Frontal cortex (tissue), 4 donors: ENCODE measurements around the gene MAMDC2. TPM values are rescaled to one million over a fixed set of nuclear protein-coding genes. Genes with fewer than 3 reads are reported as not detected.
"Not testable (repeated sequence)": the region's sequence is repeated elsewhere in the genome, so short reads cannot be mapped to it uniquely, and the experiment has no call there.

ENCODE experiments used
- DNase-seq, 2 donors: peaks; one replicate each; pipeline ENCODE4 v3.0.0; 2012; ENCODE audit warnings: low spot score in 2 of 2
- FAIRE-seq: peaks from 2 replicates; lab custom pipeline; 2012; peaks lifted over from hg19 to GRCh38; lab: Jason Lieb, UNC
- total RNA-seq: library from RNA; depleted of rRNA; stranded (reverse); fragments of >200 nt; gene quantifications from one replicate; pipeline ENCODE4 v1.2.3, GENCODE V29; 2014
- donor health status: control.
- donor health status: control.
- donor health status: control.

MAMDC2 gene
- total RNA-seq, 1 donor from 2014 or later, result 2.0 TPM

DNA sequence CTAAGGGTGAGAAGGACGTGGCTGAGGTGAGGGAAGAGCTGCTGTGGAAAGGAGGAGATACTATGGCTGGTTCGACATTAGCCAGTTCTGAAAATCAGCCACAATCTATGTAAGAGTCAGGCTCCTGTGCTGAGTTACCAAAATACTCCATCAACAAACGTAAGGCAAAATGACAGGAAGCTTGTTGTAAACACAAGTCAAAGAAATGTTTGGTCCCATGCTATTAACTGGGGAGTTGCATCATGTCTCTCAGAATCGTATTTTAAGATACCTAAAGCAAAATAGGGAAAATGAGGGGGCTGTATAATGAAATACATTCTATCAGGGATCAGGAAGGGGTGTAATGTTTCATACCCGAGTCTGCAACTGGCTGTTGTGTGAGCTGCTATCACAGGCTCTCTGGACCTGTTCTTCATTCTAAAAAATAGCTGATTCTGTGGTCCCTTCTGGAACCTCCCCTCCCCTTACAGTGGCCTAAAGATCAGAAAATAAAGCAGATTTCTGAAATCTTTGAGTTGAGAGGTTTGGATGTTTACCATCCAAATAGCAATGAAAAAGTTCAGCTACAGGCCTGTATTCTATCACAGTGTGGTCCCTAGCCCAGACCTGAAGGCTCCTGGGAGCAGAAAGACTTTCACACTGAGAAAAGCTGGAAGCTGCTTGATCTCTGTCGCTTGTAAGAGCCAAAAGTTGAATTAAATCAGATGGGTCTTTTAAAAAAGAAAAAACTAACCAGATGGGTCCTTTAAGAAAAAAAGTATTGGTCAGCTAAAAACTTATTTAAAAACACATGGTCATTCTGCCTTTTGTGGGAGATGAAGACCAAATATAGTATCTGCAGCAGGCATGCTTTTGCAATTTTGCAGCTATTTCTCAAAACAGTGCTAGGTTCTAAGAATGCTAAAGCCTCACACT is 117.3 kb downstream of the MAMDC2 start:
- FAIRE-seq, result no peak
- DNase-seq, result no peak

DNA sequence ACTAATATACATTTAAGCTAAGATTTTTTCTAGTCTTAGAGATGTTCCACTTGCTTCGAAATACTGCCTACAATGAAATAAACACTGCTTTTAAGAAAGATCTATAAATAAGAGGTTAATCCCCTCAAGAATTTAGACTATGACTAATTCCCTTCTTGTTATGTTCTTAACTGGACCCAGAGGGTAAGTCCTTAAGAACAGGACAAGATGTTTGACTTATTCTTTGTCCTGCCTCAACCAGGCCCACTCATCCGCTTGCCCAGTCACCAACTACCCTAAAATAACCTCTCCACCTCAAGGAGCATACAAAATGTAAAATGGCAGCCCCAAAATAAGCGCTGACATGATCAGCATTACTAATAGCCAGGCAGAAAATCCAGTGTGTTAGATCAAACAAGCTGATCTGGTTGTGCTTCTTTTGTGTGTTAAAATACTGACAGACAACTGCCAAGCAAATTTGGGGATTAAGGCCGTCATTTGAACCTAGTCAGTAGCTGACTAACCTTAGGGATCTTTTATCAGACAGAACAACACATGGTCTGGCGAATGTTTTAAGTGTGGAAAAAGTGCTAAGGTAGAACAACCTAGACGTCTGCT is 121.5 kb downstream of the MAMDC2 start:
- no peak for DNase-seq
- no peak for FAIRE-seq

DNA sequence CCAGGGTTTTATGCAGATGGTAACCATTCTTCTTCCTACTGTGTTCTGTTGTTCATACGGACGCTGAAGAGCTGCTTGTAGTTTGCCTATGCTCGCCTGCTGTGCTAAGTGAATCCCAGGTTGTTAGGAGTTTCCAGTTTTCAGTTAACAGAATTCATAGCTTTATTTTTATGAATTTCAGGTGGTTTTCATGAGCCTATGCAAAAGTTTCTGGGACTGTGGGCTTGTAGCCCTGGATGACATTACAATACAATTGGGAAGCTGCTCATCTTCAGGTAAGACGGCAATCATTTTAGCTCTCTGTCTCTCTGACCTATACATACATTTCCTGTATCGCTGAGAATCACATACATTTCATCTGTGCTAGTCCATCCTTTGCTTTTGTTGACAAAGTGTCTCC is 124.9 kb downstream of the MAMDC2 start:
- DNase-seq, result no peak

DNA sequence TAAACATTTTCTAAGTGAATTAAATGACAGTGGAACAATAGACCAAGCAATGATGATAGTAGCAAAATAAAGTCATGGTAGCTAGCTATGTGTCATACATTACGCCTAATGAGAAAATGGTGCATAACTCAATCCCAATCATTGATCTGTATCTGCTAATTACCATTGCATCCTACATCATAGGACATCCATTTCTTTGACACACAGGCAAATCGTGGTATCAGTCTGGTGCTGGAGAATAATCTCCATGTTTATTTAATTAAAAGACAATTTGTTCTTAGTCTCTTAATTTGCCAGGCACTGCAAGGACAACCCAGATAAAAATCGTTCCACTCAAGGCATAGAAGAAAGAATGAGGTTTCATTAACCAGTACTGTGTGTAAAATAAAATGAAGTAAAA is 125.6 kb downstream of the MAMDC2 start:
- DNase-seq, result no peak
- FAIRE-seq, result no peak

More for the DNA sequence above, 124.9 kb downstream of the MAMDC2 start:
- no peak for FAIRE-seq

DNA sequence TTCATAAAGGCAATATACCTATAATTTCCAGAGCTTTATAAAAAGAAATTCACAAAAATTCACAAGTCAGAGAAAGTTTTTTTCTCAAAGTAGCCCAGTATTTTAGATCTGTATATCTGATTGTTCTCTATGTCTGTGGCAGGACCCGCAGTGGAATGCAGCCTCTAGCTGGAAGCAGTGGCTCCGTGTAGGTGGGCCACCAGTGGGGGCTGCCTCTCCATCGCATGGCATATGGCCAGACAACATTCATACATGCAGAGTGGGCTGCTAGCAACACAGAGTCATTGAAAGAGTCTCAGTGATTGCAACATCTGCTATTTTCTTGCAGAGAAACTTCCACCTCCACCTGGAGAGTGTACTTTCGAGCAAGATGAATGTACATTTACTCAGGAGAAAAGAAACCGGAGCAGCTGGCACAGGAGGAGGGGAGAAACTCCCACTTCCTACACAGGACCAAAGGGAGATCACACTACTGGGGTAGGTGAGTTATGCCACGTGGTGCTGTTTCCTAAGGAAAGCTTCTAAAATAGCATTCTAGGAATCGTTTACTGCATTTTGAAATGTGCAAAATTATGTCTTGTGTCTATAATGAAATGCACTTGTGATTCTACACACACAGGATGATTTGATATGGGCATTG is 126.6 kb downstream of the MAMDC2 start:
- FAIRE-seq (no peak), DNase-seq (no peak)

DNA sequence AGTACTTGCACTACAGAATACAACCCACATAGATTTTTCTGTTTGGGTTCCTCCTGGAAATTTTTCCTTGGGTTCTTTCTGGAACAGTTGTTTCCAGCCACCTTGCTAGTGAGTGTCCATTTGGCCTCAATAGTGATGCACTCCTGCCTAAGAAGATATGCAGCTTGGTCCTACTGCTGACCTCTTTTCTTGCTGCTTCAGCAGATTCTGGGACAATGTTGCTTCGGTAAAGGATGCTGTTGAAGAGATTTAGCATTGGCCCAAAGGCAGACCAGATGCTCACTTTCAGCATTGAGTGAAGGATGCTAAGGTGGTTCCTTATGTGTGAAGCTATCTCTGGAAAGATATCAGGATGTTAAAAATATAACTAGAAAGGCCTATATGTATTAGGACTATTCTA is 128.9 kb downstream of the MAMDC2 start:
- FAIRE-seq, result no peak
- no peak for DNase-seq

DNA sequence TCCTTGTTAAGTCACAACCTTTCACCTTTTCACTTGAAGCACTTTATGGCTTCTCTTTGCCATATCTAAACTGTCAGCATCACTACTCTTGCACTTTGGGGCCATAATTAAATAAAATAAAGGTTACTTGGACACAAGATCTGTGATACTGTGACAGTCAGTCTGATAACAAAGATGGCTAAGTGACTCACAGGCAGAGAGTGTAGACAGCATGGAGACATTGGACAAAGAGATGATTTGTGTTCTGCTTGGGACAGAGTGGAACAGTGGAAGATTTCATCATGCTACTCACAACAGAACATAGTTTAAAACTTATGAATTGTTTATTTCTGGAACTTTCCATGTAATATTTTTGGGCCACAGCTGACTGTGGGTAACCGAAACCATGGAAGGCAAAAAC is 133.5 kb downstream of the MAMDC2 start:
- FAIRE-seq, result no peak
- DNase-seq, result no peak

DNA sequence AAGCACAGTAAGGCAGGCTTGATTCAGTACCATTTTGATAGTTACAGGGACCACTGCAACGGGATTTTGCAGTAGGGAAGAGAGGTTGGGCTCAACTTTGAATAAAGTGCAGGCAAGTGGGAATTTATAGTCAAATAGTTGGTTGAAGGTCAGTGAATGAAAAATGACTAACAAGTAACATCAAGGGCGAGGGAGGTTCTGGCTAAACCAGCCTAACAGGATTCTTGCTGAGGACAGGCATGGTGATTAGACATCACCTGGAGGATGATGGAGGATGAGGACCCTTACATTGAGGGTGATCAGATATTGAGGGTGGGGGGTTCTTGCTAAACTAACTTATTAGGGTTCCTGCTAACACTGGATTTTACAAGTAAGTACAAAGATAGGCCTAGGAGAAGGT is 149.1 kb downstream of the MAMDC2 start:
- DNase-seq (no peak), FAIRE-seq (no peak)

DNA sequence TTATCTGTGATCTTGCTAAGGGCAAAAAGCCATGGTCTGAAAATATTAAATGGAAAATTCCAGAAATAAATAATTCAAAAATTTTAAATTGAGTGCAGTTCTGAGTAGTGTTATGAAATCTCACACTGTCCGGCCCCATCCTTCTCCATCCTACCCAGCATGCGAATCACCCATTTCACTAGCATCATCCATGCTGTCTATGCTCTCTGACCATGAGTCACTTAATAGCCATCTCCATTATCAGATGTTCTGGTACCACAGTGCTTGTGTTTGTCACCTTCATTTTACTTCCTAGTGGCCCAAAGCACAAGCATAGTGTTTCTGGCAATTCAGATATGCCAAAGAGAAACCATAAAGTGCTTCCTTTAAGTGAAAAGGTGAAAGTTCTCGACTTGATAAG is 151.8 kb downstream of the MAMDC2 start:
- FAIRE-seq (no peak), DNase-seq (no peak)

DNA sequence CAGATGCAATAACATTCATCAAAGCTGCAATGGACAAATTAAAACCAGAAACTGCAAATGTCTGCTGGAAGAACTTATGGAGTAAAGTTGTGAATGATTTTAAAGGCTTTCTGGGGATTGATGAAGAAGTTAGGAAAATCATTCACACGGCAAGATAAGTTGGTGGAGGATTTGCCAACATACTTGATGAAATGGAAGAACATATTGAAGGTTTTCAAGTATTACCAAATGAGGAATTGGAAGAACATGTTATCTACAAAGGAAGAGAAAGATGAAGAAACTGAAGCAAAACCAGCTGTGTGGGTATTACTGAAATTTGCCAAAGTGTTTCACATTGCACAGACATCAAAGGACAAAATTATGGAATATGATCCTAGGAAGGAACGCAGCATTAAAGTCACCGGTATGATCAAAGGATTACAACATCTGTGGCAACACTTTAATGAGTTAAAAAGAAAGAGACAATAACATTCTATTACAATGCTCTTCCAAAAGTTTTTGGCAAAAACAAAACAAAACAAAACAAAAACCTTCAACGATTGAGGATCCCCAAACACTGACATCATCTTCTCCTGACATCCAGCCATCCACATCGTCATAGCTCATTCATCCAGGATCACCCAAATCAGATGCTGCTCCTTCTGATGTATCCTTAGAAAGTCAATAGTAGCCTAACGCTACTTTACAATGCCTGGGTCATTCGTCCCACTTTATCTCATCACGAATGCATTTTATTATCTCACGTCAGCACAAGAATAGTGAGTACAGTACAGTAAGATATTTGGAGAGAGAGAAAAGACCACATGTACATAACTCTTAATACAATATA is 153.8 kb downstream of the MAMDC2 start:
- FAIRE-seq (no peak), DNase-seq (no peak)

DNA sequence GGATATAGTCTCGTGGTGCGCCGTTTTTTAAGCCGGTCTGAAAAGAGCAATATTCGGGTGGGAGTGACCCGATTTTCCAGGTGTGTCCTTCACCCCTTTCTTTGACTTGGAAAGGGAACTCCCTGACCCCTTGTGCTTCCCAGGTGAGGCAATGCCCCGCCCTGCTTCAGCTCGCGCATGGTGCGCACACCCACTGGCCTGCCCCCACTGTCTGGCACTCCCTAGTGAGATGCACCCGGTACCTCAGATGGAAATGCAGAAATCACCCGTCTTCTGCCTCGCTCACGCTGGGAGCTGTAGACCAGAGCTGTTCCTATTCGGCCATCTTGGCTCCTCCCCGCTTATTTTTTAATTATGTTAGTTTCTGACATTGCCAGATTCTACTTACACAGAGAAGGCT is 161.1 kb downstream of the MAMDC2 start:
- FAIRE-seq, DNase-seq: not testable (repeated sequence)

DNA sequence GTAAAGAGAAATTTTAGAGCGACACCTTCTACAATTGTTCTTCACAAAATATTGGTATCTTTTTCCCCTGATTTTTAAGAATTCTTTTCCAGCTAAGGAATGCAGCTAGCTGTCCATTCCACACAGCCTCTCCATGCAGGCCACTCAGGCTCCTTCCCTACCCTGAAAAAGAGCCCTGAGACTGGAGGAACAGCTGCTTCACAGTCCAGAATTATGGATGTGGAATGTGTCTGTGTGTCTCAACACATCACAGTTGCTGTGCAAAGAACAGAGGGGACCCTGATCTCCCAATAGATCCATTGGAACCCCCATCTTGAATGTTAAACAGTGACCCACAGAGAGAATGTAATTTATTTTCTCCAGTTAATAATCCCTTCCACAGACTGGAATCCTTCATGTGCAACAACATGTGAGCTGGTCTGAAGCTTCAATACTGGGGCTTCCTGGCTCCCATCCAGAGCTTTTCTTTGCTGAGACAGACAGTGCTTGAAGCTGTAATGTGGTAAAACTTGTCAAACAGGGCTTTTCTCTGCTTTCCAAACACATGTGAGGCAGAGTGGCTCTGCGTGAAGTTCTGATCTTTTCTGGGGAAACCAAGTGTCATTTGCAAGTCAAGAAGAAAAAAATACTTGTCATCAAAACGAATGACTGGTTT is 161.8 kb downstream of the MAMDC2 start:
- DNase-seq (no peak), FAIRE-seq (no peak)

DNA sequence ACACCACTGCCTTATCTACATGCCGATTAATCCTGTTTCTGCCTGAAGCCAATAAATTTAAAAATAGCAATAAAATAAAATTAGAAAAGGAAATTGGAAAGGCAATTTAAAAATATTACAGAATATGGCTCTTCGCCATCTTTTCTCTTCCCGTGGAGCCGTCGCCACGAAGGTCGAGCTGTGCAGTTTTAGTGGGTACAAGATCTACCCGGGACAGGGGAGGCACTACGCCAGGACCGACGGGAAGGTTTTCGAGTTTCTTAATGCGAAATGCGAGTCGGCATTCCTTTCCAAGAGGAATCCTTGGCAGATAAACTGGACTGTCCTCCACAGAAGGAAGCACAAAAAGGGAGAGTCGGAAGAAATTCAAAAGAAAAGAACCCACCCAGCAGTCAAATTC is 173.4 kb downstream of the MAMDC2 start:
- FAIRE-seq (no peak), DNase-seq (no peak)

DNA sequence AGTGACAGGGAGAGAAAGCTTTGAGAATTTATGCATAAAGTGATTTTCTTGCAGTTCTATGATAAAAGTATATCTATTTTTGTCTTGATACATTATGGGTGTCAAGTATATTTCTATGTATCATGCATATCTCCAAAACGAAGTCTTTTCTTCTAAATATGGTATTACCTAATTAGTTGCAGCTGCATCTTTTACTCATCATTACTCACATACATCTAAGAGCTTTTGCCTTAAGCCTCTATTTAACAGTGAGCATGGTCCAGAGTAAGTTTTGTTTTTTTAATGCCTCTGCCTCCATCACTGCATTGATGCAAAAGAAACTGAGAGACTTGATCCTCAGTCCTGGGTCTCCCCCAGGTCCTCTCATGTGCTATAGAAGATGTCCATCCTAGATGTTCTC is 175.1 kb downstream of the MAMDC2 start:
- DNase-seq, result no peak
- no peak for FAIRE-seq

DNA sequence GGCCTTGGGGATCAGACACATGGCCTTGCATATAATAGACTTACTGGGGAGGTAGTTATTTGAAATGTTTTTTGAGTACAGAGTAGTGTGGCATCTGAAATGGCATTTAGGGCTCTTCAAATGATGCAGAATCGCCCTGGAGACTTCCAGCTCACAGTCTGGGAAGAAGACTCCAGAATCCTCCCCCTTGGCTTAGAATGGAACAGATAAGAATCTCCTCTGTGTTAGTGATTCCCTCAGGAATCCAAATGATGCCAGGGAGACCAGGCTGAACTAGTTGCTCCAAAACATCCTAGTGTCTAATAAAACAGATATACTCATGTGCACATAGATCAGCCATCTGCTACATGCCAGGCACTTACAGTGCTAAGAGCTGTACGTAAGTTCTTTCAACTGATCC is 176.6 kb downstream of the MAMDC2 start:
- DNase-seq, result no peak

DNA sequence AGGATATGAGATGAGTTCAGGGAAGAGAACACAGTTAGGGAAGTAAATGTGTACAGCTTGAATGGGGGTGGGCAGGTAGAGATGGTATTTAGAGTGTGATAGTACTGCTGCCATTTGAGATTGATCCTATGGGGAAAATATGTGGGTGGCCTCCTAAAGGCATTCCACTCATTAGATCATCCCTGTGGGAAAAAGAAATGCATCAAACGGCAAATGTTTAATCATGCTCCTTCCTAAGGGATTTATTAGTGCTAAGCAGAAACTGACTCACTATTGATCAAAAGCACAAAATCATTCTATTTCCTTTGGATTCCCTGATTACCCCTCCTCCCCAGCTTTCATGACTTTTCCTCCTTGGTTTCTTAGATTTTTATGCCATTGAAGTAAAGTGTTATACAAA is 178.7 kb downstream of the MAMDC2 start:
- FAIRE-seq (no peak), DNase-seq (no peak)

More for the DNA sequence above, 176.6 kb downstream of the MAMDC2 start:
- no peak for FAIRE-seq

DNA sequence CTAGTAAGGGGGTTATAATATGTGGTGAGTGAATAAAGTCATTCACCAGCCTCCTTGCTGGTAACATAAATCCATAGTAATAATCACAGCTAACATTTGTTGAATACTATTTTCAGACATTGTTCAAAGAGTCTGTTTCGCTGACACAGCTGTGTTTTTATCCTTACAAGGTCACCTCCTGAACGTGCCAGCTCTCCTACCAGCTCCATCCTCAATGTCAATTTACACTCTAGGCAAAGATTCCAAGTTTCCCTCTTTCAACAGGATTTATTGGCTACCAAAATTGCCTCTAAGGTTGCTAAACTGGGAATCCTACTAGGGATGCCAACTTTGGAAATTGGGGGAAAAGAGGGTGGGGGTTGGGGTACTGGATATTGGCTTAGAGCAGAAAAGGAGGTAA is 184.5 kb downstream of the MAMDC2 start:
- no peak for FAIRE-seq
- DNase-seq, result no peak

DNA sequence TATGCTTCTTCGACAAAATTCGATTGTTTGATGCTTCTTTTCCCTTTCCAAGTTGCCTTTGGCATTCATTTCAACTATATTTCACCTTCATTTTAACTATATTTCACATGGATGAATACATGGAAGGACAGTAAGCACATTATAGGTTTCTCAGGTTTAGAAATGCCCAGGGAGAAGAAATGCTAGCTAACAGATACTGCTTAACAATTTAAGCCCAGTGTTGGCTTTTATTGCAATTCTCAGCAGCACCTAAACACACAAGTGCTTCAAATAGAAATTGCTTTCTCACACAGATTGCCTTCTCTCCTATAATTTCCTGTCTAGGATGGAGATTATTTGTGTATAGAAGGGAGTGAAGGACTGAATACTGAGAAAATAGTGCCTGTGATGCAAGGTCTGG is 185.0 kb downstream of the MAMDC2 start:
- DNase-seq (no peak), FAIRE-seq (no peak)

DNA sequence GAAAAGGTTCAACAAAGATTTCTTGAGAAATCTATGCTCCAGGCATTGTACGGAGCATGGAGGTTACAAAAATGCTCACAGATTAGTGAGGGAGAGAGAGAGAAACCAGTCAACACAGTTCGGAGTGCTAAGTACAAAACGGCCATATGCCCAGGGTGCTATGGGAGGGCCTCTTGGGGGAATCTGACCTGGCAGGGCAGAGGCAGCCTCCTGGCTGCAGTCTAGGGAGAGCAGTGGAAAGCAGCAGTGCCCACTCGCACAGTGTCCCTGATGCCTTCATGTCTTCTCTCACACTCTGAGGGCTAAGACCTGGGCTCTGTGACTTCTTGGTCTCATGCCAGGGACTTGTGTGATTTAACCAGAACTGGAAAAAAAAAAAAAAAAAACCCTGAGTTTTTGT is 185.4 kb downstream of the MAMDC2 start:
- FAIRE-seq (no peak), DNase-seq (no peak)

DNA sequence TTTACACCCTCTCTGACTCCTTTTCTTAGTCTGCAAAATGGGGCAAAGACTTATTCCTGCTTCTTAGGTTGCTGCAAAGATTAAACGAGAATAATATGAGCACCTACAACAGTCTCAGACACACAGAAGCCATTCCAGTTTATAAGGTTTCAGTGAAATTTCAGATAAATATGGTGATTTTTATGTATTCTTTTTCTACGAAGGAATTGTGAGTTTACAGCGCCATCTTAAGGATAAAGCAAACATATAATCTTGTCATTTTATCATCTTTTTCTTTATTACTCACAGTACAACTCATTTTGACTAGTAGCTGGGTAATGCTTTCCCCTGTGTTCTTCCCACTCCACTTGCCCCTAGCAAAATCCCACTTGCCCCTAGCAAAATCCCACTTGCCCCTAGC is 185.9 kb downstream of the MAMDC2 start:
- DNase-seq, result no peak
- FAIRE-seq, result no peak
